H1 (cell line): ENCODE results near the gene CACNA2D3. TPM values are rescaled to one million over a fixed set of nuclear protein-coding genes. Genes with fewer than 3 reads are reported as not detected.

Experiments
- CTCF ChIA-PET: fragments of 300-600 bp; sonication (Branson Sonifier 250); formaldehyde crosslinking; loops from one replicate; lab custom pipeline; 2021; ENCODE audit not compliant: partially characterized antibody; lab: Charles Lee
- POLR2A ChIA-PET: fragments of 300-600 bp; sonication (Branson Sonifier 250); formaldehyde crosslinking; loops from one replicate; lab custom pipeline; 2021; ENCODE audit warnings: inconsistent platforms; ENCODE audit not compliant: partially characterized antibody; lab: Charles Lee
- DNase-seq, 2 experiments: peaks; one replicate each; pipeline versions ENCODE4 v3.0.0 to v3.0.0-alpha.2; 2010 to 2022; ENCODE audit warnings: low spot score in 2 of 2, low read depth in 1 of 2, mixed read lengths in 1 of 2
- FAIRE-seq: peaks from 2 replicates; lab custom pipeline; 2011; peaks lifted over from hg19 to GRCh38; lab: Jason Lieb, UNC
- H2AFZ ChIP-seq: 2 replicates; pipeline ENCODE4 v1.8.1; 2012; ENCODE audit warnings: low read length, inconsistent platforms
- H2AK5ac ChIP-seq: 2 replicates; pipeline ENCODE4 v1.6.1; 2013; ENCODE audit warnings: low read depth, low read length
- H2BK120ac ChIP-seq: replicated peaks from 2 replicates; pipeline ENCODE3; 2013; ENCODE audit warnings: low read depth, low read length, inconsistent platforms
- H2BK12ac ChIP-seq: 2 replicates; pipeline ENCODE4 v1.6.1; 2013; ENCODE audit warnings: low read depth, low read length
- H2BK15ac ChIP-seq: 2 replicates; pipeline ENCODE4 v1.6.1; 2013; ENCODE audit warnings: low read length
- H2BK20ac ChIP-seq: 2 replicates; pipeline ENCODE4 v1.6.1; 2013; ENCODE audit warnings: low read length
- H2BK5ac ChIP-seq: 2 replicates; pipeline ENCODE4 v1.6.1; 2013; ENCODE audit warnings: low read depth, low read length
- H3K14ac ChIP-seq: 2 replicates; pipeline ENCODE4 v1.6.1; 2013; ENCODE audit warnings: inconsistent platforms; ENCODE audit not compliant: insufficient read length
- H3K18ac ChIP-seq: 2 replicates; pipeline ENCODE4 v1.6.1; 2013; ENCODE audit warnings: low read length; ENCODE audit errors: extremely low read depth
- H3K23ac ChIP-seq: 2 replicates; pipeline ENCODE4 v1.6.1; 2013; ENCODE audit warnings: inconsistent platforms; ENCODE audit not compliant: insufficient read length
- H3K23me2 ChIP-seq: 2 replicates; pipeline ENCODE4 v1.6.1; 2013; ENCODE audit warnings: low read depth, low read length
- H3K27ac ChIP-seq: 2 replicates; pipeline ENCODE4 v1.6.1; 2011; ENCODE audit warnings: low read depth, low read length, inconsistent platforms
- H3K27me3 ChIP-seq, 4 experiments: replicated peaks in 1 of 4; 1 replicate in 1 of 4; 2 replicates in 3 of 4; pipeline versions ENCODE4 v1.6.1 to v1.8.1; 2011 to 2013; ENCODE audit warnings: low read length in 3 of 4, mild to moderate bottlenecking in 3 of 4, inconsistent platforms in 2 of 4, mixed read lengths in 2 of 4, moderate library complexity in 1 of 4; ENCODE audit not compliant: control insufficient read depth in 3 of 4, insufficient read depth in 3 of 4; ENCODE audit errors: extremely low read depth in 1 of 4
- H3K36me3 ChIP-seq, 4 experiments: 2 replicates each; pipeline versions ENCODE4 v1.6.1 to v1.8.1; 2011 to 2013; ENCODE audit warnings: mild to moderate bottlenecking in 4 of 4, low read length in 3 of 4, moderate library complexity in 2 of 4, control low read depth in 1 of 4, inconsistent platforms in 1 of 4; ENCODE audit not compliant: insufficient read depth in 4 of 4, control insufficient read depth in 2 of 4
- H3K4ac ChIP-seq: replicated peaks from 2 replicates; pipeline ENCODE3; 2013; ENCODE audit warnings: low read length, low read depth, mixed read lengths, inconsistent platforms; ENCODE audit not compliant: insufficient read length
- H3K4me1 ChIP-seq, 4 experiments: replicated peaks in 1 of 4; 1 replicate in 1 of 4; 2 replicates in 3 of 4; pipeline versions ENCODE4 v1.6.1 to v1.8.1; 2011 to 2013; ENCODE audit warnings: low read length in 3 of 4, inconsistent platforms in 2 of 4, mixed read lengths in 1 of 4; ENCODE audit not compliant: insufficient read depth in 4 of 4, control insufficient read depth in 3 of 4
- H3K4me2 ChIP-seq, 2 experiments: 2 replicates each; pipeline versions ENCODE4 v1.6.1 to v1.8.1; 2011 to 2013; ENCODE audit warnings: low read depth in 2 of 2, low read length in 2 of 2, control low read depth in 1 of 2, inconsistent platforms in 1 of 2, mild to moderate bottlenecking in 1 of 2; ENCODE audit not compliant: insufficient read depth in 1 of 2
- H3K4me3 ChIP-seq, 4 experiments: fragments of 200-600, 300-600 bp in 1 of 4; sonication (generic), shearing (Covaris generic), sonication (Bioruptor Twin) in 1 of 4; 2 replicates each; pipeline versions ENCODE4 v1.5.1 to v1.8.1; 2011 to 2016; ENCODE audit warnings: low read length in 4 of 4, low read depth in 3 of 4, control low read depth in 2 of 4, inconsistent platforms in 2 of 4, mild to moderate bottlenecking in 2 of 4, mixed read lengths in 1 of 4, moderate library complexity in 1 of 4; ENCODE audit not compliant: insufficient read depth in 2 of 4; ENCODE audit errors: extremely low read depth in 1 of 4
- H3K56ac ChIP-seq: replicated peaks from 2 replicates; pipeline ENCODE3; 2013; ENCODE audit warnings: low read depth, mild to moderate bottlenecking, mixed read lengths, low read length, inconsistent platforms; ENCODE audit not compliant: insufficient read length
- H3K79me1 ChIP-seq: 2 replicates; pipeline ENCODE4 v1.6.1; 2013; ENCODE audit warnings: low read depth, low read length, control low read depth
- H3K79me2 ChIP-seq, 2 experiments: 2 replicates each; pipeline versions ENCODE4 v1.6.1 to v1.8.1; 2012 to 2013; ENCODE audit warnings: low read length in 2 of 2, mild to moderate bottlenecking in 2 of 2, inconsistent platforms in 1 of 2; ENCODE audit not compliant: insufficient read depth in 2 of 2, control insufficient read depth in 1 of 2
- H3K9ac ChIP-seq, 4 experiments: replicated peaks in 1 of 4; 1 replicate in 1 of 4; 2 replicates in 3 of 4; pipeline versions ENCODE4 v1.6.1 to v1.8.1; 2011 to 2013; ENCODE audit warnings: low read depth in 3 of 4, low read length in 3 of 4, control low read depth in 2 of 4, mild to moderate bottlenecking in 2 of 4, moderate library complexity in 2 of 4, inconsistent platforms in 1 of 4; ENCODE audit errors: extremely low read depth in 1 of 4
- H3K9me3 ChIP-seq, 2 experiments: 2 replicates each; pipeline versions ENCODE4 v1.6.1 to v1.8.1; 2012 to 2013; ENCODE audit warnings: mild to moderate bottlenecking in 2 of 2, moderate library complexity in 2 of 2, control low read depth in 1 of 2, inconsistent platforms in 1 of 2, low read depth in 1 of 2, low read length in 1 of 2, mixed read lengths in 1 of 2; ENCODE audit not compliant: insufficient read depth in 2 of 2
- H4K20me1 ChIP-seq, 2 experiments: replicated peaks in 1 of 2; 2 replicates each; pipeline versions ENCODE3 to v1.8.1; 2011 to 2013; ENCODE audit warnings: inconsistent platforms in 2 of 2, low read length in 2 of 2, mild to moderate bottlenecking in 1 of 2; ENCODE audit not compliant: insufficient read depth in 2 of 2, control insufficient read depth in 1 of 2
- H4K5ac ChIP-seq: 2 replicates; pipeline ENCODE4 v1.6.1; 2013; ENCODE audit warnings: low read length, low read depth, mixed read lengths, inconsistent platforms; ENCODE audit not compliant: insufficient read length
- H4K8ac ChIP-seq: 2 replicates; pipeline ENCODE4 v1.8.0; 2013; ENCODE audit warnings: mild to moderate bottlenecking, moderate library complexity, low read length, inconsistent platforms; ENCODE audit not compliant: insufficient read depth; ENCODE audit errors: extremely low read depth
- H4K91ac ChIP-seq: replicated peaks from 2 replicates; pipeline ENCODE3; 2013; ENCODE audit warnings: low read length, mixed read lengths, inconsistent platforms; ENCODE audit not compliant: insufficient read length
- ASH2L ChIP-seq: fragments of 200-600, 300-600 bp; sonication (generic); IDR thresholded peaks from one replicate; pipeline ENCODE4 v1.7.1; 2017; ENCODE audit warnings: low read length
- KDM1A ChIP-seq: fragments of 200-600, 300-600 bp; sonication (generic); IDR thresholded peaks from 2 replicates; pipeline ENCODE4 v1.7.1; 2016; ENCODE audit warnings: mild to moderate bottlenecking, low read length, borderline replicate concordance
- POLR2AphosphoS5 ChIP-seq: IDR thresholded peaks from 2 replicates; pipeline ENCODE4 v1.6.1; 2011; ENCODE audit warnings: low read depth, low read length
- SP1 ChIP-seq: IDR thresholded peaks from 2 replicates; pipeline ENCODE4 v1.6.1; 2011; ENCODE audit warnings: low read depth, low read length
- TAF7 ChIP-seq: optimal IDR thresholded peaks from 2 replicates; pipeline ENCODE3; 2011; ENCODE audit warnings: low read depth, mild to moderate bottlenecking, inconsistent platforms, low read length, moderate library complexity, borderline replicate concordance
- USF2 ChIP-seq: IDR thresholded peaks from 2 replicates; pipeline ENCODE4 v1.6.1; 2011; ENCODE audit warnings: low read length, improper control_type of control experiment
- WGBS, 2 experiments: shearing (Covaris generic) in 1 of 2; methylation state at CpG; one replicate each; pipeline versions ENCODE4 v1.1.6 to v1.1.7; 2013 to 2015; ENCODE audit warnings: low lambda C conversion rate in 2 of 2, mixed read lengths in 2 of 2, inconsistent platforms in 1 of 2, low coverage in 1 of 2, missing lambda C conversion rate in 1 of 2; ENCODE audit not compliant: insufficient replicate concordance in 2 of 2, insufficient coverage in 1 of 2, insufficient read length in 1 of 2; ENCODE audit errors: extremely low coverage in 1 of 2, missing lambda C conversion rate in 1 of 2; 5-methylcytosine and 5-hydroxymethylcytosine counted together
- polyA plus RNA-seq, 7 experiments: library from polyadenylated mRNA; depleted of rRNA in 3 of 7; stranded (reverse) in 5 of 7; unstranded in 2 of 7; fragments of >200 nt in 5 of 7; fragments of 200-250 nt in 2 of 7; gene quantifications; 1 replicate in 5 of 7; 2 replicates in 1 of 7; 4 replicates in 1 of 7; pipeline versions ENCODE4 v1.2.1 to v1.2.3, GENCODE V29; 2011 to 2013; ENCODE audit warnings: missing spikeins in 2 of 7, mixed read lengths in 2 of 7
- total RNA-seq: library from RNA; stranded (reverse); fragmentation: NEBNext Ultra II Directional; extraction: Animal tissue kit (Norgen Biotek cat#: 25700); gene quantifications from 2 replicates; pipeline ENCODE4 v1.2.1, GENCODE V29; 2021

Gene CACNA2D3
- total and polyA plus RNA-seq, 2 of the 8 experiments (the other 6 are each of a cell fraction or from before 2014, with no cell fraction given): 1.5 to 1.8 TPM

GRCh38 chr3:54985856-54986255 lies 863.5 kb downstream of the CACNA2D3 start:
- ChIA-PET CTCF (no interaction called here), POLR2A (interaction anchor here (0.9 kb wide), 1 partner anchor 20 kb away, joined by 3 read pairs; no protein-coding TSS in a partner anchor)
- no peaks in the 10 kb centered on the region for H3K79me2 ChIP-seq
- H2BK5ac ChIP-seq: no peak overlapping the region
- no peak overlapping the region for H4K8ac ChIP-seq
- no peak overlapping the region for H2BK20ac ChIP-seq
- H3K4ac ChIP-seq: no peak overlapping the region
- no peak overlapping the region for H2BK12ac ChIP-seq
- no peaks in the 10 kb centered on the region for H3K27me3 ChIP-seq
- no peak overlapping the region for H2AFZ ChIP-seq
- WGBS, 2 experiments: 97% methylated on average over 4 of the region's 4 CpGs; no CpG with 5 or more reads in 1 of the 2 experiments
- H3K36me3 ChIP-seq: no peaks in the 10 kb centered on the region
- H3K4me2 ChIP-seq: no peak overlapping the region
- H3K56ac ChIP-seq: no peak overlapping the region
- no peak overlapping the region for H4K5ac ChIP-seq
- no peak overlapping the region for H3K18ac ChIP-seq
- H3K14ac ChIP-seq: no peak overlapping the region
- no peak overlapping the region for H3K4me3 ChIP-seq
- H3K27ac ChIP-seq: no peak overlapping the region
- no peak overlapping the region for H3K9ac ChIP-seq
- H3K79me1 ChIP-seq: no peaks in the 10 kb centered on the region
- FAIRE-seq: no peak
- no peaks in the 10 kb centered on the region for H4K20me1 ChIP-seq
- DNase-seq: no peak
- H2BK15ac ChIP-seq: no peak overlapping the region
- H2BK120ac ChIP-seq: no peak overlapping the region
- H2AK5ac ChIP-seq: no peak overlapping the region
- H3K9me3 ChIP-seq: no peaks in the 10 kb centered on the region
- peaks cover 2% of the 10 kb centered on the region; the same call in 1 of the 2 replicates for H3K23me2 ChIP-seq
- no peak overlapping the region for H4K91ac ChIP-seq
- no peak overlapping the region for H3K23ac ChIP-seq
- peaks cover 0 to 7% (median 0%) of the 10 kb centered on the region in 4 experiments; a peak in 3 of 7 replicates for H3K4me1 ChIP-seq
- TF ChIP-seq SP1 (no peak), ASH2L (no peak), USF2 (no peak), TAF7 (no peak), POLR2AphosphoS5 (no peak), KDM1A (no peak)
